ENCODE results near the gene PIK3CA.

The PIK3CA gene

GRCh38 chr3:179229177-179229576 lies 81.0 kb downstream of the PIK3CA start:
- no peak for ATAC-seq (ENCODE audit: insufficient read depth, low read depth)
- Histone ChIP-seq H3K27me3 (ENCODE audit: insufficient read depth, low read length, poor library complexity) (no peaks in the 10 kb centered on the region), H4K20me1 (ENCODE audit: insufficient read depth, low read length) (no peaks in the 10 kb centered on the region), H3K27ac (ENCODE audit: low read length) (no peak overlapping the region), H3K9ac (ENCODE audit: low read depth, low read length) (no peak overlapping the region), H3K9me3 (ENCODE audit: insufficient read depth, low read length, severe bottlenecking) (no peaks in the 10 kb centered on the region), H3K36me3 (ENCODE audit: insufficient read depth, low read length) (peaks cover 67% of the 10 kb centered on the region), H3K79me2 (ENCODE audit: insufficient read depth, low read length) (no peaks in the 10 kb centered on the region), H3K4me2 (ENCODE audit: insufficient read depth, low read length) (no peak overlapping the region), H3K4me1 (ENCODE audit: insufficient read depth, low read length) (no peaks in the 10 kb centered on the region), H2AFZ (ENCODE audit: low read depth, low read length) (no peak overlapping the region), H3K4me3 (ENCODE audit: low read depth in 1 of 2, low read length in 2 of 2) (no peak overlapping the region)
- TF ChIP-seq EZH2 (IDR thresholded peaks at IDR 0.05; ENCODE audit: borderline replicate concordance, low read depth, low read length, severe bottlenecking) = no peak
- TF ChIP-seq, protein P1, sequence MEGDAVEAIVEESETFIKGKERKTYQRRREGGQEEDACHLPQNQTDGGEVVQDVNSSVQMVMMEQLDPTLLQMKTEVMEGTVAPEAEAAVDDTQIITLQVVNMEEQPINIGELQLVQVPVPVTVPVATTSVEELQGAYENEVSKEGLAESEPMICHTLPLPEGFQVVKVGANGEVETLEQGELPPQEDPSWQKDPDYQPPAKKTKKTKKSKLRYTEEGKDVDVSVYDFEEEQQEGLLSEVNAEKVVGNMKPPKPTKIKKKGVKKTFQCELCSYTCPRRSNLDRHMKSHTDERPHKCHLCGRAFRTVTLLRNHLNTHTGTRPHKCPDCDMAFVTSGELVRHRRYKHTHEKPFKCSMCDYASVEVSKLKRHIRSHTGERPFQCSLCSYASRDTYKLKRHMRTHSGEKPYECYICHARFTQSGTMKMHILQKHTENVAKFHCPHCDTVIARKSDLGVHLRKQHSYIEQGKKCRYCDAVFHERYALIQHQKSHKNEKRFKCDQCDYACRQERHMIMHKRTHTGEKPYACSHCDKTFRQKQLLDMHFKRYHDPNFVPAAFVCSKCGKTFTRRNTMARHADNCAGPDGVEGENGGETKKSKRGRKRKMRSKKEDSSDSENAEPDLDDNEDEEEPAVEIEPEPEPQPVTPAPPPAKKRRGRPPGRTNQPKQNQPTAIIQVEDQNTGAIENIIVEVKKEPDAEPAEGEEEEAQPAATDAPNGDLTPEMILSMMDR (IDR thresholded peaks at IDR 0.05; ENCODE audit: borderline replicate concordance, extremely low read depth, low read length, poor library complexity, severe bottlenecking) = no peak
- DNase-seq = no peak

- no peak overlapping the region for H3K27ac ChIP-seq (ENCODE audit: low read length)
- H2AFZ ChIP-seq (ENCODE audit: low read depth, low read length) = no peak overlapping the region
- DNase-seq (no peak), ATAC-seq (ENCODE audit: insufficient read depth, low read depth) (no peak)
- H3K36me3 ChIP-seq (ENCODE audit: insufficient read depth, low read length) = peaks cover 42% of the 10 kb centered on the region
- H3K4me2 ChIP-seq (ENCODE audit: insufficient read depth, low read length) = no peak overlapping the region
- H3K79me2 ChIP-seq (ENCODE audit: insufficient read depth, low read length) = no peaks in the 10 kb centered on the region
- H3K9me3 ChIP-seq (ENCODE audit: insufficient read depth, low read length, severe bottlenecking) = no peaks in the 10 kb centered on the region
- TF ChIP-seq, protein P1 (IDR thresholded peaks at IDR 0.05; ENCODE audit: borderline replicate concordance, extremely low read depth, low read length, poor library complexity, severe bottlenecking) = no peak
- no peak for TF ChIP-seq EZH2 (IDR thresholded peaks at IDR 0.05; ENCODE audit: borderline replicate concordance, low read depth, low read length, severe bottlenecking)
- no peak overlapping the region for H3K9ac ChIP-seq (ENCODE audit: low read depth, low read length)
- no peak overlapping the region for H3K4me3 ChIP-seq (ENCODE audit: low read depth in 1 of 2, low read length in 2 of 2)
- no peaks in the 10 kb centered on the region for H3K4me1 ChIP-seq (ENCODE audit: insufficient read depth, low read length)
- H4K20me1 ChIP-seq (ENCODE audit: insufficient read depth, low read length) = no peaks in the 10 kb centered on the region
- no peaks in the 10 kb centered on the region for H3K27me3 ChIP-seq (ENCODE audit: insufficient read depth, low read length, poor library complexity)
Measured at GRCh38 chr3:179233043-179233442, 84.9 kb downstream of the PIK3CA start.

GRCh38 chr3:179234199-179234598 lies 86.0 kb downstream of the PIK3CA start:
- TF ChIP-seq, protein P1 (IDR thresholded peaks at IDR 0.05; ENCODE audit: borderline replicate concordance, extremely low read depth, low read length, poor library complexity, severe bottlenecking) = no peak
- TF ChIP-seq EZH2 (IDR thresholded peaks at IDR 0.05; ENCODE audit: borderline replicate concordance, low read depth, low read length, severe bottlenecking) = no peak
- DNase-seq (no peak), ATAC-seq (ENCODE audit: insufficient read depth, low read depth) (no peak)
- Histone ChIP-seq H3K4me3 (ENCODE audit: low read depth in 1 of 2, low read length in 2 of 2) (no peak overlapping the region), H3K36me3 (ENCODE audit: insufficient read depth, low read length) (peaks cover 37% of the 10 kb centered on the region), H3K27me3 (ENCODE audit: insufficient read depth, low read length, poor library complexity) (no peaks in the 10 kb centered on the region), H3K9ac (ENCODE audit: low read depth, low read length) (no peak overlapping the region), H3K4me1 (ENCODE audit: insufficient read depth, low read length) (no peaks in the 10 kb centered on the region), H3K9me3 (ENCODE audit: insufficient read depth, low read length, severe bottlenecking) (no peaks in the 10 kb centered on the region), H3K79me2 (ENCODE audit: insufficient read depth, low read length) (no peaks in the 10 kb centered on the region), H4K20me1 (ENCODE audit: insufficient read depth, low read length) (no peaks in the 10 kb centered on the region), H2AFZ (ENCODE audit: low read depth, low read length) (no peak overlapping the region), H3K4me2 (ENCODE audit: insufficient read depth, low read length) (no peak overlapping the region), H3K27ac (ENCODE audit: low read length) (no peak overlapping the region)

Data from DND-41 (cell line).